Measurements from ENCODE around the gene SLC4A1AP.

DNA sequence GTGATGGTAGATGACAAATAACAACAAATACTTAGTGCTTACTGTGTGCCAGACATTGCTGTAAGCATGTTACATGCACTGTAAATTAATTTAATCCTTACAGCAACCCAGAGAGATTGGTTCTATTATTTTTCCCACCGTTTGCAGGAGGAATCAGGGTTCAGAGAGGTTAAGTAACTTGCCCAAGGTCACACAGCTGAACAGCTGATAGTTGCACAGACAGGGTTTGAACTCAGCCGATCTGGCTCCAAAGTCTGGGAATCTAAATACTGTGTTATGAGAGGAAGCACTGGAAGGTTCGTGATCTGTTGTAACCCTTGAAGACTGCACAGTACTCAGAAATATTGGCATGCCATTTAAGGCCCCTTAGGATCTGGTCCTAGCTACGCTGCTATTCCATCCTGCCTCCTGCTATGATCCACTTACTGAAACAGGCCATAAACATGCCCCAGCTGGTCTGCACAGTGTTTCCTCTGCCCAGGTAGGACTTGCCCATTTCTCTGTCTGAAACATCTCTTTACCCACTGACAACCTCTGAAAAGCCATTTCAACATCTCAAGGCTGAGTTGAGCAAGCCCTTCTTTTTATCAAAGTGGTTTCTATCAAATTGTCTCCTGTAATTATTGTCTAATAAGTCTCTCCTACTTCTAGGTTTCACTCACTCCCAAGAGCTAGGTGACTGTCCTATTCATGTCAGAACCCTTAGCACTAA is 67.4 kb downstream of the SLC4A1AP start:
- TF ChIP-seq, protein P1, sequence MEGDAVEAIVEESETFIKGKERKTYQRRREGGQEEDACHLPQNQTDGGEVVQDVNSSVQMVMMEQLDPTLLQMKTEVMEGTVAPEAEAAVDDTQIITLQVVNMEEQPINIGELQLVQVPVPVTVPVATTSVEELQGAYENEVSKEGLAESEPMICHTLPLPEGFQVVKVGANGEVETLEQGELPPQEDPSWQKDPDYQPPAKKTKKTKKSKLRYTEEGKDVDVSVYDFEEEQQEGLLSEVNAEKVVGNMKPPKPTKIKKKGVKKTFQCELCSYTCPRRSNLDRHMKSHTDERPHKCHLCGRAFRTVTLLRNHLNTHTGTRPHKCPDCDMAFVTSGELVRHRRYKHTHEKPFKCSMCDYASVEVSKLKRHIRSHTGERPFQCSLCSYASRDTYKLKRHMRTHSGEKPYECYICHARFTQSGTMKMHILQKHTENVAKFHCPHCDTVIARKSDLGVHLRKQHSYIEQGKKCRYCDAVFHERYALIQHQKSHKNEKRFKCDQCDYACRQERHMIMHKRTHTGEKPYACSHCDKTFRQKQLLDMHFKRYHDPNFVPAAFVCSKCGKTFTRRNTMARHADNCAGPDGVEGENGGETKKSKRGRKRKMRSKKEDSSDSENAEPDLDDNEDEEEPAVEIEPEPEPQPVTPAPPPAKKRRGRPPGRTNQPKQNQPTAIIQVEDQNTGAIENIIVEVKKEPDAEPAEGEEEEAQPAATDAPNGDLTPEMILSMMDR (IDR thresholded peaks at IDR 0.05; ENCODE audit: insufficient read depth, low read length): no peak
- TF ChIP-seq POLR2AphosphoS5 (IDR thresholded peaks at IDR 0.05; ENCODE audit: low read depth) (no peak), GABPA (IDR thresholded peaks at IDR 0.05; ENCODE audit: low read depth) (no peak)
